Smooth muscle cell (in vitro differentiated cells): ENCODE results near the gene MAGI2. TPM values are rescaled to one million over a fixed set of nuclear protein-coding genes. Genes with fewer than 3 reads are reported as not detected.

ENCODE experiments used
- DNase-seq: peaks from one replicate; lab custom pipeline; 2025; ENCODE audit not compliant: unreplicated experiment; lab: John Stamatoyannopoulos, UW
- H2AFZ ChIP-seq: fragments of 200-600 bp; sonication (generic); 2 replicates; pipeline ENCODE4 v1.6.0; 2016; ENCODE audit warnings: antibody characterized with exemption, low read depth, mild to moderate bottlenecking
- H3F3A ChIP-seq: fragments of 200-600 bp; sonication (generic); 2 replicates; pipeline ENCODE4 v1.6.0; 2017; ENCODE audit warnings: antibody characterized with exemption, low read depth
- H3K27ac ChIP-seq: fragments of 200-600 bp; sonication (generic); 2 replicates; pipeline ENCODE4 v1.5.1; 2016; ENCODE audit warnings: low read depth, mild to moderate bottlenecking
- H3K27me3 ChIP-seq: fragments of 200-600 bp; sonication (generic); 2 replicates; pipeline ENCODE4 v1.6.1; 2016; ENCODE audit warnings: low read depth, mild to moderate bottlenecking
- H3K36me3 ChIP-seq: fragments of 200-600 bp; sonication (generic); 2 replicates; pipeline ENCODE4 v1.5.1; 2016; ENCODE audit warnings: low read depth
- H3K4me1 ChIP-seq: fragments of 200-600 bp; sonication (generic); 2 replicates; pipeline ENCODE4 v1.5.1; 2016; ENCODE audit warnings: low read depth
- H3K4me2 ChIP-seq: fragments of 200-600 bp; sonication (generic); 2 replicates; pipeline ENCODE4 v1.6.0; 2016; ENCODE audit warnings: mild to moderate bottlenecking
- H3K4me3 ChIP-seq: fragments of 200-600 bp; sonication (generic); 2 replicates; pipeline ENCODE4 v1.5.1; 2016; ENCODE audit warnings: mild to moderate bottlenecking
- H3K79me2 ChIP-seq: fragments of 200-600 bp; sonication (generic); 2 replicates; pipeline ENCODE4 v1.6.0; 2016; ENCODE audit warnings: low read depth, mild to moderate bottlenecking
- H3K9ac ChIP-seq: fragments of 200-600 bp; sonication (generic); 2 replicates; pipeline ENCODE4 v1.6.0; 2016; ENCODE audit warnings: low read depth
- H3K9me3 ChIP-seq: fragments of 200-600 bp; sonication (generic); replicated peaks from 2 replicates; pipeline ENCODE4 v1.5.1; 2016; ENCODE audit warnings: low read depth
- H4K20me1 ChIP-seq: fragments of 200-600 bp; sonication (generic); 2 replicates; pipeline ENCODE4 v1.6.0; 2016; ENCODE audit warnings: low read depth
- CTCF ChIP-seq: fragments of 200-600 bp; sonication (generic); IDR thresholded peaks from 2 replicates; pipeline ENCODE4 v1.5.1; 2017; ENCODE audit warnings: borderline replicate concordance, mild to moderate bottlenecking, antibody characterized with exemption; ENCODE audit not compliant: insufficient read depth, poor library complexity, severe bottlenecking
- WGBS: methylation state at CpG from one replicate; pipeline ENCODE4 v1.1.7; 2016; ENCODE audit warnings: low lambda C conversion rate; 5-methylcytosine and 5-hydroxymethylcytosine counted together
- polyA plus RNA-seq: library from polyadenylated mRNA; unstranded; fragments of >200 nt; fragmentation: Nextera tagmentation; extraction: Ambion mirVana; gene quantifications from 2 replicates; pipeline ENCODE4 v1.2.1, GENCODE V29; 2016
- total RNA-seq: library from RNA; depleted of rRNA; stranded (reverse); fragments of >200 nt; gene quantifications from 2 replicates; pipeline ENCODE4 v1.2.3, GENCODE V29; 2014

Gene MAGI2
- total and polyA plus RNA-seq, 2 experiments from 2014 or later: 3.4 to 10.7 TPM

- Histone ChIP-seq H3K27me3 (no peaks in the 10 kb centered on the region), H3K4me3 (no peak overlapping the region), H3K27ac (peak overlapping the region; percentile 76), H3K9ac (no peak overlapping the region), H3K36me3 (no peaks in the 10 kb centered on the region), H4K20me1 (peaks cover 12% of the 10 kb centered on the region), H3K4me2 (no peak overlapping the region), H3F3A (peaks cover 3% of the 10 kb centered on the region), H2AFZ (no peak overlapping the region), H3K9me3 (no peaks in the 10 kb centered on the region), H3K4me1 (peaks cover 15% of the 10 kb centered on the region), H3K79me2 (peaks cover 36% of the 10 kb centered on the region)
- no peak for TF ChIP-seq CTCF
- DNase-seq: no peak
Observed at GRCh38 chr7:79458796-79459195, 5.3 kb upstream of the MAGI2 start.

GRCh38 chr7:79455173-79455790 is 1.8 kb upstream of the MAGI2 start:
- peaks cover 43% of the 10 kb centered on the region for H3K79me2 ChIP-seq
- H3K4me2 ChIP-seq: peak overlapping the region; percentile 97
- H3K36me3 ChIP-seq: no peaks in the 10 kb centered on the region
- peak overlapping the region; percentile 98 for H3K27ac ChIP-seq
- peak overlapping the region; percentile 75 for H3K4me3 ChIP-seq
- TF ChIP-seq CTCF: no peak
- DNase-seq: no peak
- H3K9ac ChIP-seq: peak overlapping the region; percentile 95
- H3K4me1 ChIP-seq: peaks cover 6% of the 10 kb centered on the region
- no peaks in the 10 kb centered on the region for H3F3A ChIP-seq
- H3K9me3 ChIP-seq: no peaks in the 10 kb centered on the region
- no peak overlapping the region for H2AFZ ChIP-seq
- no peaks in the 10 kb centered on the region for H4K20me1 ChIP-seq
- 87% methylated on average over 5 of the region's 5 CpGs for WGBS
- no peaks in the 10 kb centered on the region for H3K27me3 ChIP-seq

GRCh38 chr7:79454361-79454960 is 994 bp upstream of the MAGI2 start:
- no peaks in the 10 kb centered on the region for H3F3A ChIP-seq
- peak overlapping the region; percentile 95 for H3K9ac ChIP-seq
- H3K27ac ChIP-seq: peak overlapping the region; percentile 98
- H3K36me3 ChIP-seq: no peaks in the 10 kb centered on the region
- H3K79me2 ChIP-seq: peaks cover 43% of the 10 kb centered on the region
- no peaks in the 10 kb centered on the region for H3K9me3 ChIP-seq
- no peaks in the 10 kb centered on the region for H4K20me1 ChIP-seq
- H3K4me3 ChIP-seq: peak overlapping the region; percentile 75
- DNase-seq: peak; percentile 65
- H3K27me3 ChIP-seq: no peaks in the 10 kb centered on the region
- WGBS: 4% methylated on average over 24 of the region's 24 CpGs
- TF ChIP-seq CTCF: no peak
- peaks cover 6% of the 10 kb centered on the region for H3K4me1 ChIP-seq
- peak overlapping the region; percentile 97 for H3K4me2 ChIP-seq
- peak overlapping the region; percentile 90 for H2AFZ ChIP-seq

- Histone ChIP-seq H3K27me3 (no peaks in the 10 kb centered on the region), H3F3A (no peaks in the 10 kb centered on the region), H3K9me3 (no peaks in the 10 kb centered on the region), H4K20me1 (no peaks in the 10 kb centered on the region), H2AFZ (peak overlapping the region; percentile 90), H3K27ac (peak overlapping the region; percentile 98), H3K9ac (peak overlapping the region; percentile 95), H3K4me2 (peak overlapping the region; percentile 97), H3K36me3 (no peaks in the 10 kb centered on the region), H3K79me2 (peaks cover 46% of the 10 kb centered on the region), H3K4me3 (peak overlapping the region; percentile 75), H3K4me1 (peaks cover 6% of the 10 kb centered on the region)
- 3% methylated on average over 5 of the region's 6 CpGs for WGBS
- DNase-seq: no peak
- no peak for TF ChIP-seq CTCF
Observed at GRCh38 chr7:79453266-79453557, 255 bp downstream of the MAGI2 start.
